D721Med (cell line): ENCODE data around the gene ERGIC1.

ENCODE experiments used
- DNase-seq: peaks from one replicate; pipeline ENCODE4 v3.0.0; 2011; ENCODE audit warnings: low spot score; ENCODE audit not compliant: insufficient read length
- FAIRE-seq: peaks from 2 replicates; lab custom pipeline; 2011; peaks lifted over from hg19 to GRCh38; lab: Jason Lieb, UNC
- TF ChIP-seq, protein P1 (sequence below): IDR thresholded peaks from 2 replicates; pipeline ENCODE4 v1.5.1; 2012; ENCODE audit warnings: mild to moderate bottlenecking, control low read depth; ENCODE audit not compliant: insufficient read depth; ENCODE audit errors: missing control alignments

The ERGIC1 gene

GRCh38 chr5:172830275-172830799 is 3.7 kb upstream of the ERGIC1 start:
- no peak for FAIRE-seq
- no peak for DNase-seq
- TF ChIP-seq, protein P1, sequence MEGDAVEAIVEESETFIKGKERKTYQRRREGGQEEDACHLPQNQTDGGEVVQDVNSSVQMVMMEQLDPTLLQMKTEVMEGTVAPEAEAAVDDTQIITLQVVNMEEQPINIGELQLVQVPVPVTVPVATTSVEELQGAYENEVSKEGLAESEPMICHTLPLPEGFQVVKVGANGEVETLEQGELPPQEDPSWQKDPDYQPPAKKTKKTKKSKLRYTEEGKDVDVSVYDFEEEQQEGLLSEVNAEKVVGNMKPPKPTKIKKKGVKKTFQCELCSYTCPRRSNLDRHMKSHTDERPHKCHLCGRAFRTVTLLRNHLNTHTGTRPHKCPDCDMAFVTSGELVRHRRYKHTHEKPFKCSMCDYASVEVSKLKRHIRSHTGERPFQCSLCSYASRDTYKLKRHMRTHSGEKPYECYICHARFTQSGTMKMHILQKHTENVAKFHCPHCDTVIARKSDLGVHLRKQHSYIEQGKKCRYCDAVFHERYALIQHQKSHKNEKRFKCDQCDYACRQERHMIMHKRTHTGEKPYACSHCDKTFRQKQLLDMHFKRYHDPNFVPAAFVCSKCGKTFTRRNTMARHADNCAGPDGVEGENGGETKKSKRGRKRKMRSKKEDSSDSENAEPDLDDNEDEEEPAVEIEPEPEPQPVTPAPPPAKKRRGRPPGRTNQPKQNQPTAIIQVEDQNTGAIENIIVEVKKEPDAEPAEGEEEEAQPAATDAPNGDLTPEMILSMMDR = no peak

GRCh38 chr5:172830876-172831662 is 3.0 kb upstream of the ERGIC1 start:
- TF ChIP-seq, protein P1 = no peak
- no peak for DNase-seq
- FAIRE-seq = no peak

DNA sequence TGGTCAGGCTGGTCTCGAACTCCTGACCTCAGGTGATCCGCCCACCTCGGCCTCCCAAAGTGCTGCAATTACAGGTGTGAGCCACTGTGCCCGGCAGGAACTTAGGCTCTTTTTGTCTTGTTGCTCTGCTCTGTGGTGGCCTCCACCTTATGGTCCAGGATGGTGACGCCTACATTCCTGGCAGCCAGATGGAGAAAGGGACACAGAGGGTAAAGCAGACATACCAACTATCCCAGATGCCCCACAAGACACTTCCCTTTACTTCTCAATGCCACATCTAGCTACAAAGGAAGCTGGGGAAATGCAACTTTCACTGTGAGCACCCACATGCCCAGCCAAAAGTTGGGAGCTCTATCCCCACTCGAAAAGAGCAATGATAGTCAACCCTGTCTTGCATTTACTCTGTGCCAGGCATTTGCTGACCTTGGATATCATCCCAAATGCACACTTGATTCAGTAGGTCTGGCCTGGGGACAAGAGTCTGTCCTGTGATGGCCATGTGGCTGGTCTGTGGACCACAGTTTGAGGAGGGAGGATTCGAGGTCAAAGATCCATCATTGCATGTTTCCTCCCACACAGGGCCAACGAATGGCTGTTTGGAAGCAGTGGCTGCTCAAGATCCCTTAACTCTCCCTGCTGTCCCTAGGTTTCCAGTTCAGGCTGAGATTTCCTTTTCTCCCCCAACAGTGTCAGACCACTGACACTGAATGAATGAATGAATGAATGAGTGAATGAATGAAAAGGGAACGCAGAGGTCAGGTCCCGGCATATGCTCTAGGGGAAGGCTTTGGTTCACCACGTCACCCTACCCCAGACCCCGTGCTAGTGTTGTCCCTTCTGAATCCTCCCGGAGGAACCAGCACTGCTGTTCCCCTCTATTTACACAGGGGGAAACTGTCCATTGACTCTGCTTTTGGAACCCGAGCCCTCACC is 1.4 kb upstream of the ERGIC1 start:
- DNase-seq (no peak), FAIRE-seq (no peak)
- TF ChIP-seq, protein P1 = no peak

- TF ChIP-seq, protein P1 = no peak
- FAIRE-seq = no peak
- no peak for DNase-seq
Observed at GRCh38 chr5:172833372-172833685, 722 bp upstream of the ERGIC1 start.

GRCh38 chr5:172834415-172835289 is 601 bp downstream of the ERGIC1 start:
- no peak for DNase-seq
- FAIRE-seq = no peak

DNA sequence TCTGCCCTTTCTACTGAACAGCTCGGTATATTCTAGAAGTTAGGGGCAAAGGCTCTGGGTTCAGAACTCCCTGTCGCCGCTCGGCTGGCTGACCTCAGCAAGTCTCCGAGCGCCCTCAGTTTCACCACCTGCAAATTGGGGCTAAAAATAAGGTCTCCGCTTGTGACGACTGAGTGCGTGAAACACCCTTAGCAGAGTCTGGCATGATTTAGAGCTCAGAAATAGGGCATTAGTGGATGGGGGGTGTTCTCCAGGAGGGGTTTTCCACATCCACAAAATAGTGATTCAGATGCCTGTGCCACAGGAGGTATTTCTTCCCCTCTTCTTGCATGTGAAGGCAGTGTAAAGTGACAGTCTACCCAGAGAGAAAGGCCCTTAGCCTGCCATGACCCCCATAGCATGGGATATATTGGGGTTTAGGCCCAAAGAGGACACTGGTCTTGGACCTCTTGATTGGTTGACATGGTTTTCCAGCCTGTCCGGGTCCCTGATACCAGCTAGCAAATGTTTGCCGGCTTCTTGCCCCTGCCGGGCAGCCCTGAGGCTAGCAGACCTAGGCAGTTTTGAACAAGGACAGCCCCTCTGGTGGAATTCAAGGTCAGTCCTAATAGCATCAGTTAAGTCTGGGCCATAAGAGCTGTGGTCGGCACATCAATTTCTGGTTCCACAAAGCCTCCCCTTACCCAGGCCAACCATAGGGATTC is 1.4 kb downstream of the ERGIC1 start:
- DNase-seq (no peak), FAIRE-seq (no peak)
- TF ChIP-seq, protein P1 = no peak

More at GRCh38 chr5:172834415-172835289, 601 bp downstream of the ERGIC1 start:
- TF ChIP-seq, protein P1 = no peak
